IMR-90 (cell line): ENCODE measurements around the gene ANTXR2. TPM values are rescaled to one million over a fixed set of nuclear protein-coding genes. Genes with fewer than 3 reads are reported as not detected.

Experiments used
- ATAC-seq: fragments of 200-7000 bp; cut with Tn5 transposase; 2 replicates; pipeline ENCODE4 v1.9.1; 2020; ENCODE audit warnings: low read depth, mild to moderate bottlenecking, moderate library complexity
- BruUV-seq: library from RNA; stranded (reverse); fragments of 400-500 nt; replicated peaks from 2 replicates; lab custom pipeline; 2021; lab: Mats Ljungman, UMichigan
- CTCF ChIA-PET: fragments of 300-600 bp; formaldehyde crosslinking; extraction: SDS; loops from one replicate; lab custom pipeline; 2021; ENCODE audit warnings: antibody characterized with exemption; lab: Yijun Ruan, JAX
- POLR2A ChIA-PET: fragments of 300-600 bp; sonication (Branson Sonifier 250); formaldehyde crosslinking; loops from one replicate; lab custom pipeline; 2022; ENCODE audit warnings: antibody characterized with exemption; ENCODE audit not compliant: unreplicated experiment; lab: Charles Lee
- DNase-seq: peaks from one replicate; pipeline ENCODE4 v3.0.0; 2013
- H2AFZ ChIP-seq: replicated peaks from 2 replicates; pipeline ENCODE3; 2013; ENCODE audit warnings: low read length, mild to moderate bottlenecking; ENCODE audit not compliant: poor library complexity
- H2AK5ac ChIP-seq: 2 replicates; pipeline ENCODE4 v1.6.1; 2013; ENCODE audit warnings: low read depth, low read length, inconsistent platforms
- H2AK9ac ChIP-seq: replicated peaks from 2 replicates; pipeline ENCODE3; 2013; ENCODE audit warnings: mild to moderate bottlenecking, low read depth, low read length, moderate library complexity; ENCODE audit not compliant: poor library complexity
- H2BK120ac ChIP-seq: 2 replicates; pipeline ENCODE4 v1.6.1; 2013; ENCODE audit warnings: low read depth, low read length, inconsistent platforms
- H2BK15ac ChIP-seq: 3 replicates; pipeline ENCODE4 v1.6.1; 2013; ENCODE audit warnings: low read depth, low read length, inconsistent platforms
- H2BK20ac ChIP-seq: 2 replicates; pipeline ENCODE4 v1.6.1; 2013; ENCODE audit warnings: low read depth, mild to moderate bottlenecking, inconsistent platforms, low read length, moderate library complexity
- H2BK5ac ChIP-seq: 2 replicates; pipeline ENCODE4 v1.6.1; 2013; ENCODE audit warnings: mild to moderate bottlenecking, low read depth, low read length, inconsistent platforms; ENCODE audit not compliant: poor library complexity, severe bottlenecking
- H3K14ac ChIP-seq: replicated peaks from 2 replicates; pipeline ENCODE4 v1.6.1; 2013; ENCODE audit warnings: low read depth, low read length, inconsistent platforms
- H3K18ac ChIP-seq: 2 replicates; pipeline ENCODE4 v1.6.1; 2013; ENCODE audit warnings: low read depth, low read length, control low read depth
- H3K23ac ChIP-seq: 2 replicates; pipeline ENCODE4 v1.6.1; 2013; ENCODE audit warnings: low read depth, low read length, inconsistent platforms
- H3K27ac ChIP-seq: 2 replicates; pipeline ENCODE4 v1.5.1; 2013; ENCODE audit warnings: mild to moderate bottlenecking, control low read depth, low read length; ENCODE audit not compliant: insufficient read depth
- H3K27me3 ChIP-seq: 2 replicates; pipeline ENCODE4 v1.6.1; 2013; ENCODE audit warnings: low read length; ENCODE audit not compliant: control insufficient read depth, insufficient read depth
- H3K36me3 ChIP-seq: 2 replicates; pipeline ENCODE4 v1.6.1; 2013; ENCODE audit warnings: low read length, mixed read lengths; ENCODE audit not compliant: control insufficient read depth, insufficient read depth
- H3K4ac ChIP-seq: 2 replicates; pipeline ENCODE4 v1.6.1; 2013; ENCODE audit warnings: low read depth, low read length, inconsistent platforms
- H3K4me1 ChIP-seq: 2 replicates; pipeline ENCODE4 v1.6.1; 2013; ENCODE audit warnings: low read length, mixed read lengths; ENCODE audit not compliant: control insufficient read depth, insufficient read depth
- H3K4me2 ChIP-seq: 2 replicates; pipeline ENCODE4 v1.6.1; 2013; ENCODE audit warnings: low read depth, mild to moderate bottlenecking, control low read depth, low read length, moderate library complexity
- H3K4me3 ChIP-seq: 2 replicates; pipeline ENCODE4 v1.5.1; 2013; ENCODE audit warnings: low read depth, mild to moderate bottlenecking, control low read depth, low read length, moderate library complexity; ENCODE audit not compliant: insufficient read depth
- H3K56ac ChIP-seq: 2 replicates; pipeline ENCODE4 v1.6.1; 2013; ENCODE audit warnings: low read length, inconsistent platforms; ENCODE audit not compliant: insufficient read depth; ENCODE audit errors: extremely low read depth
- H3K79me1 ChIP-seq, 2 experiments: 2 replicates each; pipeline ENCODE4 v1.6.1; 2013; ENCODE audit warnings: low read length in 2 of 2, inconsistent platforms in 1 of 2, low read depth in 1 of 2
- H3K9ac ChIP-seq: 2 replicates; pipeline ENCODE4 v1.6.1; 2013; ENCODE audit warnings: low read depth, low read length, control low read depth
- H3K9me1 ChIP-seq: 2 replicates; pipeline ENCODE4 v1.6.1; 2013; ENCODE audit warnings: low read length, inconsistent platforms; ENCODE audit not compliant: insufficient read depth
- H3K9me3 ChIP-seq: 2 replicates; pipeline ENCODE4 v1.6.1; 2013; ENCODE audit warnings: low read length; ENCODE audit not compliant: control insufficient read depth, insufficient read depth
- H4K20me1 ChIP-seq: 2 replicates; pipeline ENCODE4 v1.6.1; 2013; ENCODE audit warnings: low read length, inconsistent platforms; ENCODE audit not compliant: insufficient read depth
- H4K5ac ChIP-seq: 2 replicates; pipeline ENCODE4 v1.6.1; 2013; ENCODE audit warnings: mild to moderate bottlenecking, low read depth, low read length, control low read depth
- H4K8ac ChIP-seq, 2 experiments: 2 replicates each; pipeline ENCODE4 v1.6.1; 2013; ENCODE audit warnings: low read depth in 2 of 2, low read length in 2 of 2, control low read depth in 1 of 2, inconsistent platforms in 1 of 2
- H4K91ac ChIP-seq: 2 replicates; pipeline ENCODE4 v1.6.1; 2013; ENCODE audit warnings: low read depth, low read length, inconsistent platforms; ENCODE audit not compliant: insufficient read depth
- BHLHE40 ChIP-seq: fragments of 150-350 bp; IDR thresholded peaks from 2 replicates; pipeline ENCODE4 v1.6.1; 2016; ENCODE audit warnings: mild to moderate bottlenecking, low read depth, low read length
- CEBPB ChIP-seq: IDR thresholded peaks from 2 replicates; pipeline ENCODE4 v1.6.1; 2012; ENCODE audit warnings: low read depth, low read length, improper control_type of control experiment
- CHD1 ChIP-seq: IDR thresholded peaks from 2 replicates; pipeline ENCODE4 v1.6.1; 2012; ENCODE audit warnings: low read depth, low read length, improper control_type of control experiment
- FOS ChIP-seq: fragments of 150-350 bp; IDR thresholded peaks from 2 replicates; pipeline ENCODE4 v1.6.1; 2016; ENCODE audit warnings: low read depth, low read length
- MAFK ChIP-seq: IDR thresholded peaks from 2 replicates; pipeline ENCODE4 v1.6.1; 2012; ENCODE audit warnings: low read depth, low read length, improper control_type of control experiment
- MAZ ChIP-seq: IDR thresholded peaks from 2 replicates; pipeline ENCODE4 v1.6.1; 2012; ENCODE audit warnings: low read depth, mild to moderate bottlenecking, low read length, improper control_type of control experiment, moderate library complexity, borderline replicate concordance
- MXI1 ChIP-seq: IDR thresholded peaks from 2 replicates; pipeline ENCODE4 v1.6.1; 2012; ENCODE audit warnings: low read depth, mild to moderate bottlenecking, low read length, moderate library complexity, borderline replicate concordance
- NFE2L2 ChIP-seq: fragments of 150-350 bp; IDR thresholded peaks from 2 replicates; pipeline ENCODE4 v1.6.1; 2016; ENCODE audit warnings: low read depth, mild to moderate bottlenecking, low read length
- POLR2A ChIP-seq: IDR thresholded peaks from 2 replicates; pipeline ENCODE4 v1.6.1; 2012; ENCODE audit warnings: mild to moderate bottlenecking, low read depth, low read length
- RAD21 ChIP-seq: IDR thresholded peaks from 2 replicates; pipeline ENCODE4 v1.6.1; 2012; ENCODE audit warnings: low read length, improper control_type of control experiment
- RCOR1 ChIP-seq: IDR thresholded peaks from 2 replicates; pipeline ENCODE4 v1.6.1; 2012; ENCODE audit warnings: mild to moderate bottlenecking, low read length, improper control_type of control experiment; ENCODE audit not compliant: insufficient replicate concordance
- RFX5 ChIP-seq: IDR thresholded peaks from 2 replicates; pipeline ENCODE4 v1.8.0; 2012; ENCODE audit warnings: low read depth, mild to moderate bottlenecking, low read length, moderate library complexity
- SMC3 ChIP-seq: fragments of 150-350 bp; IDR thresholded peaks from 2 replicates; pipeline ENCODE4 v1.6.1; 2016; ENCODE audit warnings: low read depth, mild to moderate bottlenecking, antibody characterized with exemption, low read length, moderate library complexity
- WGBS, 2 experiments: methylation state at CpG; one replicate each; pipeline versions ENCODE4 v1.1.5 to v1.1.7; 2013; ENCODE audit warnings: missing lambda C conversion rate in 2 of 2; ENCODE audit not compliant: insufficient read length in 1 of 2; ENCODE audit errors: extremely low coverage in 2 of 2; 5-methylcytosine and 5-hydroxymethylcytosine counted together
- dilution Hi-C: fragments of 300-500 bp; cut with HindIII; formaldehyde crosslinking; loops from one replicate; pipeline ENCODE4 v1.14.3; 2018; ENCODE audit warnings: low sequenced_read_pairs; ENCODE audit not compliant: unreplicated experiment
- in situ Hi-C: fragments of 300-500 bp; cut with MboI; formaldehyde crosslinking; loops from 3 replicates; pipeline ENCODE4 v1.14.3; 2019; ENCODE audit warnings: low sequenced_read_pairs, inconsistent platforms, mixed read lengths
- intact Hi-C: fragments of 100-400 bp; cut with micrococcal nuclease; formaldehyde crosslinking; loops from 2 replicates; pipeline ENCODE4 v1.10.0; 2022
- polyA plus RNA-seq, 3 experiments: library from polyadenylated mRNA; depleted of rRNA; stranded (reverse); fragments of >200 nt; gene quantifications; 2 replicates each; pipeline ENCODE4 v1.2.3, GENCODE V29; 2012; ENCODE audit warnings: low replicate concordance in 1 of 3
- total RNA-seq: library from RNA; depleted of rRNA; stranded (reverse); fragments of >200 nt; gene quantifications from 2 replicates; pipeline ENCODE4 v1.2.3, GENCODE V29; 2012
- TF ChIP-seq, protein P1 (sequence below): fragments of 150-350 bp; IDR thresholded peaks from 2 replicates; pipeline ENCODE4 v1.6.1; 2016; ENCODE audit warnings: low read depth, mild to moderate bottlenecking, low read length, moderate library complexity, borderline replicate concordance
- TF ChIP-seq, protein P2 (sequence below): fragments of 150-350 bp; IDR thresholded peaks from 2 replicates; pipeline ENCODE4 v1.6.1; 2017; ENCODE audit warnings: mild to moderate bottlenecking, antibody characterized with exemption, low read length, low read depth
- TF ChIP-seq, protein P3 (sequence below): conservative IDR thresholded peaks from 2 replicates; pipeline ENCODE4 v1.5.1; 2012; ENCODE audit warnings: mild to moderate bottlenecking, low read depth, low read length, improper control_type of control experiment

ANTXR2 gene
- total and polyA plus RNA-seq, 2 of the 4 experiments (the other 2 are of a cell fraction): 46.8 to 88.5 TPM

DNA sequence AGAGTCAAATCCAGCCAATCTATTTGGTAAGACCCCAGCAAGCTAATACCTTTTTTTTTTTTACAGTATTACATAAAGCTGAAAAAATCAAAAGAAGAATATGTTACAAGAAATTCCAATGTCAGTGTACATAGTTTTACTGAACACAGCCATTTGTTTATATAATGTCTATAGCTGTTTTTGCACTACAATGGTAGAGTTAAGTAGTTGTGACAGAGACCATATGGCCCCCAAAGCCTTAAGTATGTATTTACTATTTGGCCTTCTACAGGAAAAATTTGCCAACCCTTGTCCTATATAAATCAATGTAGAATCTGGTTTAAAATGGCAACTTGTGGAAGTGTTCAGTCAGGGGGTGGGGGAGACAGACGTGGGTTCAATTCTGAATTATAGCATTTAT, 60.7 kb downstream of the ANTXR2 start:
- H4K20me1 ChIP-seq: peaks cover 4% of the 10 kb centered on the region; the same call in 1 of the 2 replicates
- peak overlapping the region; percentile 72; the same call in 2 of the 3 replicates for H2BK15ac ChIP-seq
- H3K23ac ChIP-seq: 0 out of 2 replicates have a peak overlapping the region, but pooled peaks have one; percentile 10
- no peak overlapping the region for H3K9ac ChIP-seq
- peak overlapping the region; percentile 54; the same call in 1 of the 2 replicates for H2AK5ac ChIP-seq
- peak overlapping the region; percentile 52 for H2BK120ac ChIP-seq
- WGBS, 2 experiments: no CpG with 5 or more reads among the region's 1 CpG
- peak overlapping the region; percentile 21; the same call in 1 of the 2 replicates for H3K18ac ChIP-seq
- peaks cover 13% of the 10 kb centered on the region for H3K4me1 ChIP-seq
- peaks cover 9% of the 10 kb centered on the region for H3K9me1 ChIP-seq
- H2BK20ac ChIP-seq: peak overlapping the region; percentile 61; the same call in 1 of the 2 replicates
- POLR2A ChIA-PET: no interaction called here
- ATAC-seq (no peak), DNase-seq (no peak)
- H3K4me3 ChIP-seq: no peak overlapping the region
- H3K56ac ChIP-seq: no peak overlapping the region
- H3K4me2 ChIP-seq: peak overlapping the region; percentile 63
- H3K4ac ChIP-seq: peak overlapping the region; percentile 74
- in situ Hi-C loops (no loop called here), dilution Hi-C loops (no loop called here), intact Hi-C loops (no loop called here)
- H4K8ac ChIP-seq: no peak overlapping the region; a peak in 1 of 4 replicates
- H3K27ac ChIP-seq: peak overlapping the region; percentile 84
- BruUV-seq: no TSS peak
- peak overlapping the region; percentile 60; the same call in 1 of the 2 replicates for H3K14ac ChIP-seq
- peak overlapping the region; percentile 61 for H2BK5ac ChIP-seq
- H4K5ac ChIP-seq: peak overlapping the region; percentile 38
- peaks cover 37 to 56% of the 10 kb centered on the region in 2 experiments for H3K79me1 ChIP-seq
- H2AFZ ChIP-seq: no peak overlapping the region
- peak overlapping the region; percentile 33; the same call in 1 of the 2 replicates for H4K91ac ChIP-seq
- H3K27me3 ChIP-seq: no peaks in the 10 kb centered on the region
- peaks cover 12% of the 10 kb centered on the region for H3K36me3 ChIP-seq
- H2AK9ac ChIP-seq: no peak overlapping the region
- TF ChIP-seq SMC3 (no peak), RAD21 (no peak), RFX5 (no peak), MXI1 (no peak), POLR2A (no peak), CEBPB (no peak), NFE2L2 (no peak), CHD1 (no peak), FOS (no peak), MAZ (no peak), MAFK (no peak), RCOR1 (no peak), BHLHE40 (no peak)
- TF ChIP-seq, protein P1, sequence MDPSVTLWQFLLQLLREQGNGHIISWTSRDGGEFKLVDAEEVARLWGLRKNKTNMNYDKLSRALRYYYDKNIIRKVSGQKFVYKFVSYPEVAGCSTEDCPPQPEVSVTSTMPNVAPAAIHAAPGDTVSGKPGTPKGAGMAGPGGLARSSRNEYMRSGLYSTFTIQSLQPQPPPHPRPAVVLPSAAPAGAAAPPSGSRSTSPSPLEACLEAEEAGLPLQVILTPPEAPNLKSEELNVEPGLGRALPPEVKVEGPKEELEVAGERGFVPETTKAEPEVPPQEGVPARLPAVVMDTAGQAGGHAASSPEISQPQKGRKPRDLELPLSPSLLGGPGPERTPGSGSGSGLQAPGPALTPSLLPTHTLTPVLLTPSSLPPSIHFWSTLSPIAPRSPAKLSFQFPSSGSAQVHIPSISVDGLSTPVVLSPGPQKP: no peak
- TF ChIP-seq, protein P2, sequence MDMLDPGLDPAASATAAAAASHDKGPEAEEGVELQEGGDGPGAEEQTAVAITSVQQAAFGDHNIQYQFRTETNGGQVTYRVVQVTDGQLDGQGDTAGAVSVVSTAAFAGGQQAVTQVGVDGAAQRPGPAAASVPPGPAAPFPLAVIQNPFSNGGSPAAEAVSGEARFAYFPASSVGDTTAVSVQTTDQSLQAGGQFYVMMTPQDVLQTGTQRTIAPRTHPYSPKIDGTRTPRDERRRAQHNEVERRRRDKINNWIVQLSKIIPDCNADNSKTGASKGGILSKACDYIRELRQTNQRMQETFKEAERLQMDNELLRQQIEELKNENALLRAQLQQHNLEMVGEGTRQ: no peak
- TF ChIP-seq, protein P3, sequence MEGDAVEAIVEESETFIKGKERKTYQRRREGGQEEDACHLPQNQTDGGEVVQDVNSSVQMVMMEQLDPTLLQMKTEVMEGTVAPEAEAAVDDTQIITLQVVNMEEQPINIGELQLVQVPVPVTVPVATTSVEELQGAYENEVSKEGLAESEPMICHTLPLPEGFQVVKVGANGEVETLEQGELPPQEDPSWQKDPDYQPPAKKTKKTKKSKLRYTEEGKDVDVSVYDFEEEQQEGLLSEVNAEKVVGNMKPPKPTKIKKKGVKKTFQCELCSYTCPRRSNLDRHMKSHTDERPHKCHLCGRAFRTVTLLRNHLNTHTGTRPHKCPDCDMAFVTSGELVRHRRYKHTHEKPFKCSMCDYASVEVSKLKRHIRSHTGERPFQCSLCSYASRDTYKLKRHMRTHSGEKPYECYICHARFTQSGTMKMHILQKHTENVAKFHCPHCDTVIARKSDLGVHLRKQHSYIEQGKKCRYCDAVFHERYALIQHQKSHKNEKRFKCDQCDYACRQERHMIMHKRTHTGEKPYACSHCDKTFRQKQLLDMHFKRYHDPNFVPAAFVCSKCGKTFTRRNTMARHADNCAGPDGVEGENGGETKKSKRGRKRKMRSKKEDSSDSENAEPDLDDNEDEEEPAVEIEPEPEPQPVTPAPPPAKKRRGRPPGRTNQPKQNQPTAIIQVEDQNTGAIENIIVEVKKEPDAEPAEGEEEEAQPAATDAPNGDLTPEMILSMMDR: no peak
- CTCF ChIA-PET: no interaction called here
- H3K9me3 ChIP-seq: no peaks in the 10 kb centered on the region
